ENCODE data around the gene C1S. TPM values are rescaled to one million over a fixed set of nuclear protein-coding genes. Genes with fewer than 3 reads are reported as not detected.

Gene C1S
- total and polyA plus RNA-seq, 2 of the 4 experiments (the other 2 are of a cell fraction), result 49.6 to 85.4 TPM

GRCh38 chr12:7103837-7104584 lies 43.5 kb downstream of the C1S start:
- DNase-seq (no peak), ATAC-seq (ENCODE audit: low read depth) (no peak)
- CTCF ChIA-PET, result interaction anchor here (1.1 kb wide), 1 partner anchor 9 kb away, joined by 9 read pairs; no protein-coding TSS in a partner anchor

More at GRCh38 chr12:7103837-7104584, 43.5 kb downstream of the C1S start:
- Histone ChIP-seq H4K91ac (ENCODE audit: insufficient read depth, low read depth, low read length) (no peak overlapping the region), H3K9ac (ENCODE audit: low read depth, low read length) (no peak overlapping the region), H2BK120ac (ENCODE audit: low read depth, low read length) (no peak overlapping the region), H3K9me3 (ENCODE audit: control insufficient read depth, insufficient read depth, low read length) (no peaks in the 10 kb centered on the region), H4K5ac (ENCODE audit: low read depth, low read length) (no peak overlapping the region), H3K4me2 (ENCODE audit: low read depth, low read length) (no peak overlapping the region), H3K18ac (ENCODE audit: low read depth, low read length) (no peak overlapping the region), H2BK5ac (ENCODE audit: low read depth, low read length, poor library complexity, severe bottlenecking) (no peak overlapping the region), H2AK9ac (replicated peaks; ENCODE audit: low read depth, low read length, poor library complexity) (no peak overlapping the region), H3K56ac (ENCODE audit: extremely low read depth, insufficient read depth, low read length) (no peak overlapping the region), H3K27me3 (ENCODE audit: control insufficient read depth, insufficient read depth, low read length) (no peaks in the 10 kb centered on the region), H3K4ac (ENCODE audit: low read depth, low read length) (no peak overlapping the region), H3K23ac (ENCODE audit: low read depth, low read length) (no peak overlapping the region), H4K8ac (ENCODE audit: low read depth in 2 of 2, low read length in 2 of 2) (no peak overlapping the region), H3K27ac (ENCODE audit: insufficient read depth, low read length) (no peak overlapping the region), H4K20me1 (ENCODE audit: insufficient read depth, low read length) (peaks cover 4% of the 10 kb centered on the region), H2BK15ac (ENCODE audit: low read depth, low read length) (no peak overlapping the region), H3K14ac (replicated peaks; ENCODE audit: low read depth, low read length) (no peak overlapping the region), H2AK5ac (ENCODE audit: low read depth, low read length) (no peak overlapping the region), H3K4me3 (ENCODE audit: insufficient read depth, low read depth, low read length) (no peak overlapping the region), H3K79me1 (ENCODE audit: low read depth in 1 of 2, low read length in 2 of 2) (peaks cover 20 to 43% of the 10 kb centered on the region in 2 experiments), H2BK20ac (ENCODE audit: low read depth, low read length) (no peak overlapping the region), H3K9me1 (ENCODE audit: insufficient read depth, low read length) (peaks cover 10% of the 10 kb centered on the region; the same call in 1 of the 2 replicates), H2AFZ (replicated peaks; ENCODE audit: low read length, poor library complexity) (no peak overlapping the region), H3K4me1 (ENCODE audit: control insufficient read depth, insufficient read depth, low read length) (peaks cover 4% of the 10 kb centered on the region; the same call in 1 of the 2 replicates), H3K36me3 (ENCODE audit: control insufficient read depth, insufficient read depth, low read length) (peaks cover 24% of the 10 kb centered on the region)
- dilution Hi-C loops (cut with HindIII; ENCODE audit: low sequenced_read_pairs, unreplicated experiment), result no loop called here
- 98% methylated on average over 9 of the region's 14 CpGs; no CpG with 5 or more reads in 1 of the 2 experiments for WGBS, 2 experiments (ENCODE audit: extremely low coverage in 2 of 2, insufficient read length in 1 of 2)
- in situ Hi-C loops (cut with MboI; ENCODE audit: low sequenced_read_pairs), result no loop called here
- intact Hi-C loops (cut with micrococcal nuclease), result no loop called here
- BruUV-seq (replicated peaks), result no TSS peak
- TF ChIP-seq RCOR1 (IDR thresholded peaks at IDR 0.05; ENCODE audit: insufficient replicate concordance, low read length) (no peak), POLR2A (IDR thresholded peaks at IDR 0.05; ENCODE audit: low read depth, low read length) (no peak), NFE2L2 (IDR thresholded peaks at IDR 0.05; ENCODE audit: low read depth, low read length) (no peak)
- TF ChIP-seq, protein P1, sequence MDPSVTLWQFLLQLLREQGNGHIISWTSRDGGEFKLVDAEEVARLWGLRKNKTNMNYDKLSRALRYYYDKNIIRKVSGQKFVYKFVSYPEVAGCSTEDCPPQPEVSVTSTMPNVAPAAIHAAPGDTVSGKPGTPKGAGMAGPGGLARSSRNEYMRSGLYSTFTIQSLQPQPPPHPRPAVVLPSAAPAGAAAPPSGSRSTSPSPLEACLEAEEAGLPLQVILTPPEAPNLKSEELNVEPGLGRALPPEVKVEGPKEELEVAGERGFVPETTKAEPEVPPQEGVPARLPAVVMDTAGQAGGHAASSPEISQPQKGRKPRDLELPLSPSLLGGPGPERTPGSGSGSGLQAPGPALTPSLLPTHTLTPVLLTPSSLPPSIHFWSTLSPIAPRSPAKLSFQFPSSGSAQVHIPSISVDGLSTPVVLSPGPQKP (IDR thresholded peaks at IDR 0.05; ENCODE audit: borderline replicate concordance, low read depth, low read length), result no peak
- TF ChIP-seq, protein P2, sequence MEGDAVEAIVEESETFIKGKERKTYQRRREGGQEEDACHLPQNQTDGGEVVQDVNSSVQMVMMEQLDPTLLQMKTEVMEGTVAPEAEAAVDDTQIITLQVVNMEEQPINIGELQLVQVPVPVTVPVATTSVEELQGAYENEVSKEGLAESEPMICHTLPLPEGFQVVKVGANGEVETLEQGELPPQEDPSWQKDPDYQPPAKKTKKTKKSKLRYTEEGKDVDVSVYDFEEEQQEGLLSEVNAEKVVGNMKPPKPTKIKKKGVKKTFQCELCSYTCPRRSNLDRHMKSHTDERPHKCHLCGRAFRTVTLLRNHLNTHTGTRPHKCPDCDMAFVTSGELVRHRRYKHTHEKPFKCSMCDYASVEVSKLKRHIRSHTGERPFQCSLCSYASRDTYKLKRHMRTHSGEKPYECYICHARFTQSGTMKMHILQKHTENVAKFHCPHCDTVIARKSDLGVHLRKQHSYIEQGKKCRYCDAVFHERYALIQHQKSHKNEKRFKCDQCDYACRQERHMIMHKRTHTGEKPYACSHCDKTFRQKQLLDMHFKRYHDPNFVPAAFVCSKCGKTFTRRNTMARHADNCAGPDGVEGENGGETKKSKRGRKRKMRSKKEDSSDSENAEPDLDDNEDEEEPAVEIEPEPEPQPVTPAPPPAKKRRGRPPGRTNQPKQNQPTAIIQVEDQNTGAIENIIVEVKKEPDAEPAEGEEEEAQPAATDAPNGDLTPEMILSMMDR (conservative IDR thresholded peaks at IDR 0.05; ENCODE audit: low read depth, low read length), result no peak
- POLR2A ChIA-PET (ENCODE audit: unreplicated experiment), result no interaction called here

Measured in IMR-90 (cell line).